Gastroesophageal sphincter (tissue), 3 donors: ENCODE results near the gene SGIP1.

Experiments
- CTCF ChIP-seq, 4 experiments: fragments of 200-600 bp in 2 of 4; fragments of 450-650 bp in 2 of 4; sonication (generic) in 1 of 4; IDR thresholded peaks; one replicate each; pipeline ENCODE4 v1.5.1; 2017 to 2019; ENCODE audit warnings: antibody characterized with exemption in 4 of 4, mild to moderate bottlenecking in 2 of 4, moderate library complexity in 2 of 4
- POLR2A ChIP-seq, 2 donors: fragments of 450-650 bp; IDR thresholded peaks; one replicate each; pipeline ENCODE4 v1.6.1; 2017; ENCODE audit warnings: antibody characterized with exemption in 2 of 2, mild to moderate bottlenecking in 2 of 2, moderate library complexity in 1 of 2

- TF ChIP-seq CTCF (IDR thresholded peaks at IDR 0.05) (no peak), POLR2A (IDR thresholded peaks at IDR 0.05) (no peak)
Measured at GRCh38 chr1:66540434-66541032, 6.6 kb downstream of the SGIP1 start.
